K562 (cell line): Measurements from ENCODE around the gene CCNY.

Source experiments
- ARHGAP35 ChIP-seq: fragments of 450-650 bp; IDR thresholded peaks from 2 replicates; pipeline ENCODE4 v1.6.1; 2018; ENCODE audit not compliant: partially characterized antibody
- HLTF ChIP-seq: fragments of 450-650 bp; IDR thresholded peaks from 2 replicates; pipeline ENCODE4 v1.6.1; 2016
- KHSRP ChIP-seq: fragments of 450-650 bp; IDR thresholded peaks from 2 replicates; pipeline ENCODE4 v1.6.1; 2017
- MCM5 ChIP-seq: fragments of 450-650 bp; IDR thresholded peaks from 2 replicates; pipeline ENCODE4 v1.6.1; 2016; ENCODE audit warnings: low read depth
- MECOM ChIP-seq: fragments of 250-450 bp; sonication (Bioruptor Pico); IDR thresholded peaks from 2 replicates; pipeline ENCODE4 v1.8.0; 2022; ENCODE audit warnings: inconsistent platforms
- SETDB1 ChIP-seq: IDR thresholded peaks from one replicate; pipeline ENCODE4 v1.6.1; 2012; ENCODE audit warnings: low read length, control low read depth, inconsistent platforms
- TAF1 ChIP-seq: IDR thresholded peaks from 2 replicates; pipeline ENCODE4 v1.6.1; 2011; ENCODE audit warnings: mild to moderate bottlenecking, low read length, moderate library complexity; ENCODE audit not compliant: insufficient read depth, control insufficient read depth, severe bottlenecking; ENCODE audit errors: extremely low read depth
- TCF7 ChIP-seq: sonication (generic); IDR thresholded peaks from 2 replicates; pipeline ENCODE4 v1.6.1; 2016; ENCODE audit warnings: antibody characterized with exemption, borderline replicate concordance
- TF ChIP-seq, protein P1 (sequence below): fragments of 250-450 bp; sonication (Bioruptor Pico); IDR thresholded peaks from 2 replicates; pipeline ENCODE4 v1.5.0; 2021
- TF ChIP-seq, protein P2 (sequence below), 2 experiments: fragments of 450-650 bp; IDR thresholded peaks; 2 replicates each; pipeline ENCODE4 v1.6.1; 2018; ENCODE audit warnings: mild to moderate bottlenecking in 2 of 2, low read depth in 1 of 2; ENCODE audit not compliant: partially characterized antibody in 2 of 2
- TF ChIP-seq, protein P3 (sequence below): fragments of 450-650 bp; formaldehyde crosslinking; IDR thresholded peaks from 2 replicates; pipeline ENCODE4 v1.4.0; 2022; ENCODE audit warnings: mild to moderate bottlenecking, moderate library complexity
- TF ChIP-seq, protein P4 (sequence below), 3 experiments: IDR thresholded peaks in 2 of 3; conservative IDR thresholded peaks in 1 of 3; 2 replicates each; pipeline ENCODE4 v1.5.1; 2011 to 2012; ENCODE audit warnings: low read length in 3 of 3, mild to moderate bottlenecking in 3 of 3, control low read depth in 2 of 3, improper control_type of control experiment in 1 of 3, inconsistent platforms in 1 of 3, low read depth in 1 of 3, mixed read lengths in 1 of 3, moderate library complexity in 1 of 3; ENCODE audit not compliant: insufficient read depth in 2 of 3

DNA sequence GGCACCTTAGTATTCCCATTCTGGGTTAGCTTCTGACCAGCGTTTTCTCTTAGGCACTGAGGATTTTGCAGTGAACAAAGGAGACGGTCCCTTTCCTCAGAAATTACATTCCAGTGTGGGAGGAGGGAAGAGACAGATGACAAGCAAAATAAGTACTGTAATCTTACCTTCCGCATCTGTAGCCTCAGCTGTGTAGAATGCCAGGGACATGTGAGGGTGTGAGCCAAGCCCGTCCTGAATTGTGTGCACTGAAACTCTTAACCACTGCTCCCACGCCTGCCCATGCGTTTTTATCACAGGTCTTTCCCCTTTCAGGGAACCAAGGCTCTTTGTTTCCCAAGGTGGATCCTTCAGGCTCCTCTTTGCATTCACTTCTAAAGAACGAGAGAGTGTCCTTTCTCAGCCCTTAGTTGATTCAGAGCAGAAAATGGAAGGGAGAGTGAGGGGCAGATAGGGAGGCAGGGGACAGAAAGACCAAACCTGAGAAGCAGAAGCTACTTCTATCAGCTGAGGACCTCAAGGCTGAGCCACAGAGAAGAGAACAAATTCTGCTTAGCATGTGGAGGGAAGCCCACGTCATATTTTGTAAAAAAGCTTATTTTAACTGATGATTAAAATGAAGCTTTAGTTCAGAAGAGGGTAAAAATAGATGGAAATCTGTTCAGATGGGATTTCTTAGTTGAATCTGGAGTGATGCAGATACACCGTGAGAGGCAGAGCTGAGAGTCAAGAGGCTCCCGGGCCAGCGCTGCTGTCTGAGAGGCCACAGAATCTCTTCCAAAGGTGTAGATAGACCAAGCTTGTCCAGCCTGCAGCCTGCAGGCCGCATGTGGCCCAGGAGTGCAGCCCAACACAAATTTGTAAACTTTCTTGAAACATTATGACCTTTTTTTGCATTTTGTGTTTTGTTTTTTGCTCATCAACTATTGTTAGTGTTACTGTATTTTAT, 122.5 kb downstream of the CCNY start:
- TF ChIP-seq, protein P1, sequence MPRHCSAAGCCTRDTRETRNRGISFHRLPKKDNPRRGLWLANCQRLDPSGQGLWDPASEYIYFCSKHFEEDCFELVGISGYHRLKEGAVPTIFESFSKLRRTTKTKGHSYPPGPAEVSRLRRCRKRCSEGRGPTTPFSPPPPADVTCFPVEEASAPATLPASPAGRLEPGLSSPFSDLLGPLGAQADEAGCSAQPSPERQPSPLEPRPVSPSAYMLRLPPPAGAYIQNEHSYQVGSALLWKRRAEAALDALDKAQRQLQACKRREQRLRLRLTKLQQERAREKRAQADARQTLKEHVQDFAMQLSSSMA (CRISPR knock-in tag), result no peak
- TF ChIP-seq SETDB1, result no peak
- TF ChIP-seq, protein P2, sequence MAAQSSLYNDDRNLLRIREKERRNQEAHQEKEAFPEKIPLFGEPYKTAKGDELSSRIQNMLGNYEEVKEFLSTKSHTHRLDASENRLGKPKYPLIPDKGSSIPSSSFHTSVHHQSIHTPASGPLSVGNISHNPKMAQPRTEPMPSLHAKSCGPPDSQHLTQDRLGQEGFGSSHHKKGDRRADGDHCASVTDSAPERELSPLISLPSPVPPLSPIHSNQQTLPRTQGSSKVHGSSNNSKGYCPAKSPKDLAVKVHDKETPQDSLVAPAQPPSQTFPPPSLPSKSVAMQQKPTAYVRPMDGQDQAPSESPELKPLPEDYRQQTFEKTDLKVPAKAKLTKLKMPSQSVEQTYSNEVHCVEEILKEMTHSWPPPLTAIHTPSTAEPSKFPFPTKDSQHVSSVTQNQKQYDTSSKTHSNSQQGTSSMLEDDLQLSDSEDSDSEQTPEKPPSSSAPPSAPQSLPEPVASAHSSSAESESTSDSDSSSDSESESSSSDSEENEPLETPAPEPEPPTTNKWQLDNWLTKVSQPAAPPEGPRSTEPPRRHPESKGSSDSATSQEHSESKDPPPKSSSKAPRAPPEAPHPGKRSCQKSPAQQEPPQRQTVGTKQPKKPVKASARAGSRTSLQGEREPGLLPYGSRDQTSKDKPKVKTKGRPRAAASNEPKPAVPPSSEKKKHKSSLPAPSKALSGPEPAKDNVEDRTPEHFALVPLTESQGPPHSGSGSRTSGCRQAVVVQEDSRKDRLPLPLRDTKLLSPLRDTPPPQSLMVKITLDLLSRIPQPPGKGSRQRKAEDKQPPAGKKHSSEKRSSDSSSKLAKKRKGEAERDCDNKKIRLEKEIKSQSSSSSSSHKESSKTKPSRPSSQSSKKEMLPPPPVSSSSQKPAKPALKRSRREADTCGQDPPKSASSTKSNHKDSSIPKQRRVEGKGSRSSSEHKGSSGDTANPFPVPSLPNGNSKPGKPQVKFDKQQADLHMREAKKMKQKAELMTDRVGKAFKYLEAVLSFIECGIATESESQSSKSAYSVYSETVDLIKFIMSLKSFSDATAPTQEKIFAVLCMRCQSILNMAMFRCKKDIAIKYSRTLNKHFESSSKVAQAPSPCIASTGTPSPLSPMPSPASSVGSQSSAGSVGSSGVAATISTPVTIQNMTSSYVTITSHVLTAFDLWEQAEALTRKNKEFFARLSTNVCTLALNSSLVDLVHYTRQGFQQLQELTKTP (IDR thresholded peaks at IDR 0.05; ENCODE audit: low read depth in 1 of 2, partially characterized antibody in 2 of 2), result no peak
- no peak for TF ChIP-seq KHSRP
- TF ChIP-seq, protein P3, sequence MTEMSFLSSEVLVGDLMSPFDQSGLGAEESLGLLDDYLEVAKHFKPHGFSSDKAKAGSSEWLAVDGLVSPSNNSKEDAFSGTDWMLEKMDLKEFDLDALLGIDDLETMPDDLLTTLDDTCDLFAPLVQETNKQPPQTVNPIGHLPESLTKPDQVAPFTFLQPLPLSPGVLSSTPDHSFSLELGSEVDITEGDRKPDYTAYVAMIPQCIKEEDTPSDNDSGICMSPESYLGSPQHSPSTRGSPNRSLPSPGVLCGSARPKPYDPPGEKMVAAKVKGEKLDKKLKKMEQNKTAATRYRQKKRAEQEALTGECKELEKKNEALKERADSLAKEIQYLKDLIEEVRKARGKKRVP (CRISPR knock-in tag), result no peak
- TF ChIP-seq MCM5, result no peak
- TF ChIP-seq, protein P4, sequence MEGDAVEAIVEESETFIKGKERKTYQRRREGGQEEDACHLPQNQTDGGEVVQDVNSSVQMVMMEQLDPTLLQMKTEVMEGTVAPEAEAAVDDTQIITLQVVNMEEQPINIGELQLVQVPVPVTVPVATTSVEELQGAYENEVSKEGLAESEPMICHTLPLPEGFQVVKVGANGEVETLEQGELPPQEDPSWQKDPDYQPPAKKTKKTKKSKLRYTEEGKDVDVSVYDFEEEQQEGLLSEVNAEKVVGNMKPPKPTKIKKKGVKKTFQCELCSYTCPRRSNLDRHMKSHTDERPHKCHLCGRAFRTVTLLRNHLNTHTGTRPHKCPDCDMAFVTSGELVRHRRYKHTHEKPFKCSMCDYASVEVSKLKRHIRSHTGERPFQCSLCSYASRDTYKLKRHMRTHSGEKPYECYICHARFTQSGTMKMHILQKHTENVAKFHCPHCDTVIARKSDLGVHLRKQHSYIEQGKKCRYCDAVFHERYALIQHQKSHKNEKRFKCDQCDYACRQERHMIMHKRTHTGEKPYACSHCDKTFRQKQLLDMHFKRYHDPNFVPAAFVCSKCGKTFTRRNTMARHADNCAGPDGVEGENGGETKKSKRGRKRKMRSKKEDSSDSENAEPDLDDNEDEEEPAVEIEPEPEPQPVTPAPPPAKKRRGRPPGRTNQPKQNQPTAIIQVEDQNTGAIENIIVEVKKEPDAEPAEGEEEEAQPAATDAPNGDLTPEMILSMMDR (IDR thresholded peaks at IDR 0.05 in 2 of 3, conservative IDR thresholded peaks at IDR 0.05 in 1 of 3; ENCODE audit: insufficient read depth in 2 of 3, low read depth in 1 of 3, low read length in 3 of 3), result no peak
- TF ChIP-seq MECOM (CRISPR knock-in tag), result no peak
- no peak for TF ChIP-seq TCF7
- no peak for TF ChIP-seq ARHGAP35
- no peak for TF ChIP-seq TAF1
- no peak for TF ChIP-seq HLTF
